Upper lobe of left lung (tissue), 6 donors: ENCODE measurements around the gene MRPL4. TPM values are rescaled to one million over a fixed set of nuclear protein-coding genes. Genes with fewer than 3 reads are reported as not detected.

Experiments used
- ATAC-seq, 2 donors: fragments of 200-7000 bp; cut with Tn5 transposase; one replicate each; pipeline ENCODE4 v1.9.1; 2022; ENCODE audit warnings: mild to moderate bottlenecking in 2 of 2, moderate library complexity in 2 of 2; ENCODE audit not compliant: low FRiP score in 2 of 2
- DNase-seq, 2 donors: peaks; one replicate each; pipeline ENCODE4 v3.0.0-alpha.2; 2019 to 2020
- H3K27ac ChIP-seq, 4 donors: fragments of 200-600 bp; sonication (generic); one replicate each; pipeline ENCODE4 v1.5.1; 2016 to 2019
- H3K27me3 ChIP-seq, 4 donors: fragments of 200-600 bp; sonication (generic); one replicate each; pipeline ENCODE4 v1.5.1; 2017 to 2019
- H3K36me3 ChIP-seq, 4 donors: fragments of 200-600 bp; sonication (generic); one replicate each; pipeline ENCODE4 v1.5.1; 2016 to 2019
- H3K4me1 ChIP-seq, 4 donors: fragments of 200-600 bp; sonication (generic); one replicate each; pipeline ENCODE4 v1.5.1; 2018 to 2019
- H3K4me3 ChIP-seq, 4 donors: fragments of 200-600 bp; sonication (generic); one replicate each; pipeline ENCODE4 v1.5.1; 2017 to 2019; ENCODE audit warnings: mild to moderate bottlenecking in 2 of 4, moderate library complexity in 1 of 4
- H3K9me3 ChIP-seq, 4 donors: fragments of 200-600 bp; sonication (generic); one replicate each; pipeline ENCODE4 v1.5.1; 2018 to 2019
- EP300 ChIP-seq, 4 donors: sonication (generic); formaldehyde crosslinking; IDR thresholded peaks; one replicate each; pipeline ENCODE4 v1.5.1; 2017; ENCODE audit warnings: antibody characterized with exemption in 4 of 4, control low read depth in 2 of 4
- POLR2A ChIP-seq, 4 donors: fragments of 450-650 bp; IDR thresholded peaks; one replicate each; pipeline ENCODE4 v1.5.1; 2016 to 2017; ENCODE audit warnings: antibody characterized with exemption in 4 of 4, mild to moderate bottlenecking in 2 of 4
- POLR2AphosphoS5 ChIP-seq, 2 donors: sonication (generic); formaldehyde crosslinking; IDR thresholded peaks; one replicate each; pipeline ENCODE4 v1.5.1; 2017; ENCODE audit warnings: antibody characterized with exemption in 2 of 2
- whole genome bisulfite sequencing, 2 donors: methylation state at CpG; one replicate each; pipeline ENCODE4 v1.1.5; 2017 to 2018; 5-methylcytosine and 5-hydroxymethylcytosine counted together
- total RNA-seq, 6 donors: library from RNA; depleted of rRNA in 4 of 6; stranded (reverse); fragments of >200 nt in 4 of 6; gene quantifications; one replicate each; pipeline versions ENCODE4 v1.1.0 to v1.2.1, GENCODE V29; 2016 to 2021
- TF ChIP-seq, protein P1 (sequence below), 6 experiments: fragments of 450-650 bp in 4 of 6; fragments of 200-600 bp in 2 of 6; sonication (generic) in 2 of 6; IDR thresholded peaks; one replicate each; pipeline ENCODE4 v1.5.1; 2016 to 2019; ENCODE audit warnings: antibody characterized with exemption in 6 of 6
- donor health status: DM: no; HTN: no; CAD: no; lungs with moderate emphysema.
- donor health status: DM: no; HTN: yes; CAD: no; lungs with severe emphysema.

Gene MRPL4
- total RNA-seq, 6 donors from 2014 or later, result 23.0 to 70.8 (median 45.0) TPM

DNA sequence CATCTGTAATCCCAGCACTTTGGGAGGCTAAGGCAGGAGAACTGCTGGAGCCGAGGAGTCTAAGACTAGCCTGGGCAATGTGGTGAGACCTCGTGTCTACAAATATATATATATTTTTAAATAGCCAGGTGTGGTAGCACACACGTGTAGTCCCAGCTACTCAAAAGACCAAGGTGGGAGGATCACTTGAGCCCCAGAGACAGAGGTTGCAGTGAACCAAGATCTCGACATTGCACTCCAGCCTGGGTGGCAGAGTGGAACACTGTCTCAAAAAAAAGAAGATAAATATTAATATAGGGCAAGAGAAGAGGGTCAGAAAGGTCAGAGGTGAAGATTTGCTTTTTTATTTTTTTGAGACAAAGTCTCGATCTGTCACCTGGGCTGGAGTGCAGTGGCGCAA lies 5.5 kb upstream of the MRPL4 start:
- ATAC-seq (no peak), DNase-seq (no peak)
- no peaks in the 10 kb centered on the region for H3K9me3 ChIP-seq
- whole genome bisulfite sequencing, 2 donors, result 79 to 83% methylated on average over 6 of the region's 6 CpGs
- TF ChIP-seq POLR2AphosphoS5 (IDR thresholded peaks at IDR 0.05) (no peak), EP300 (IDR thresholded peaks at IDR 0.05) (no peak), POLR2A (IDR thresholded peaks at IDR 0.05) (no peak)
- TF ChIP-seq, protein P1, sequence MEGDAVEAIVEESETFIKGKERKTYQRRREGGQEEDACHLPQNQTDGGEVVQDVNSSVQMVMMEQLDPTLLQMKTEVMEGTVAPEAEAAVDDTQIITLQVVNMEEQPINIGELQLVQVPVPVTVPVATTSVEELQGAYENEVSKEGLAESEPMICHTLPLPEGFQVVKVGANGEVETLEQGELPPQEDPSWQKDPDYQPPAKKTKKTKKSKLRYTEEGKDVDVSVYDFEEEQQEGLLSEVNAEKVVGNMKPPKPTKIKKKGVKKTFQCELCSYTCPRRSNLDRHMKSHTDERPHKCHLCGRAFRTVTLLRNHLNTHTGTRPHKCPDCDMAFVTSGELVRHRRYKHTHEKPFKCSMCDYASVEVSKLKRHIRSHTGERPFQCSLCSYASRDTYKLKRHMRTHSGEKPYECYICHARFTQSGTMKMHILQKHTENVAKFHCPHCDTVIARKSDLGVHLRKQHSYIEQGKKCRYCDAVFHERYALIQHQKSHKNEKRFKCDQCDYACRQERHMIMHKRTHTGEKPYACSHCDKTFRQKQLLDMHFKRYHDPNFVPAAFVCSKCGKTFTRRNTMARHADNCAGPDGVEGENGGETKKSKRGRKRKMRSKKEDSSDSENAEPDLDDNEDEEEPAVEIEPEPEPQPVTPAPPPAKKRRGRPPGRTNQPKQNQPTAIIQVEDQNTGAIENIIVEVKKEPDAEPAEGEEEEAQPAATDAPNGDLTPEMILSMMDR (IDR thresholded peaks at IDR 0.05), result no peak
- H3K27ac ChIP-seq, result no peak overlapping the region
- no peaks in the 10 kb centered on the region for H3K36me3 ChIP-seq
- no peaks in the 10 kb centered on the region for H3K27me3 ChIP-seq
- H3K4me3 ChIP-seq, result no peak overlapping the region
- H3K4me1 ChIP-seq, result peaks cover 5 to 14% (median 8%) of the 10 kb centered on the region in 4 donors

DNA sequence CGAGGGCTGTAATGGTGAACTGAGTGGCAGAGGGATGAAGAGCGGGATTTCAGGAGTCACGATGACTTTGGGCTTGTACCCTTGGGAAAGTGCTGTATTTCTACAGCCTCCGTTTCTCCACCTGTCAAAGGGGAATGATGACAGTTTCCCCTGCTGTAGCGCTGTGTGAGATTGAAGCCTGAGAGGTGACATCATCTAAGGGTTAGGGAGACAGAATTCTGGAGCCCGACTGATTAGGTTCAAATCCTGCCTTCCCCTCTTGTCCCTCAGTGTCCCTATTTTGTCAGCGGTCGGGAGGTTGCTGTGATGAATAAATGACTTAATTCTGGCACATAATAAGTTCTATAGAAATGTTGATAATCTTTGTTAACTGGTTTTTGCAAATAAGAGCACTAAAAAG lies 693 bp downstream of the MRPL4 start:
- Histone ChIP-seq H3K4me1 (peaks cover 13 to 28% (median 15%) of the 10 kb centered on the region in 4 donors), H3K36me3 (peaks cover 3 to 39% (median 32%) of the 10 kb centered on the region in 4 donors), H3K9me3 (no peaks in the 10 kb centered on the region), H3K27ac (peak overlapping the region; percentile 77 to 91 (median 86)), H3K27me3 (no peaks in the 10 kb centered on the region), H3K4me3 (peak overlapping the region; percentile 75 to 96 (median 90))
- TF ChIP-seq, protein P1 (IDR thresholded peaks at IDR 0.05), result no peak
- TF ChIP-seq POLR2AphosphoS5 (IDR thresholded peaks at IDR 0.05), result no peak
- no peak for TF ChIP-seq POLR2A (IDR thresholded peaks at IDR 0.05)
- TF ChIP-seq EP300 (IDR thresholded peaks at IDR 0.05), result no peak
- DNase-seq, result no peak
- WGBS, 2 donors, result 27 to 47% methylated on average over 4 to 8 of the region's 8 CpGs
- ATAC-seq, result no peak

DNA sequence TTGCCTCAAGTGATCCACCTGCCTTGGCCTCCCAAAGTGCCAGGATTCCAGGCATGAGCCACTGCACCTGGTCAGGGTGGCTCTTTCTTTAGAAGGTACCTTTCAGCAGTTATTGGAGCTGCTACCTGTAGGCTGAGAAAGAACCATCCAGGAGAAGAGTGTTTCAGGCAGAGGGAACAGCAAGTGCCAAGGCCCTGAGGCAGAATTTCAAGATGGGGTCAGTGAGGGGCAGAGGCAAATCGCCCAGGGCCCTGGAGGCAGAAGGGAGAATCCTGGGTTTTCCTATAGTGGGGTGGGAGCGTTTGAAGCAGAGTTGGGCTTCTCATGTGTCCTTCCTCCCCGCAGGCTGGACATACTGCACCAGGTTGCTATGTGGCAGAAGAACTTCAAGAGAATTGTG lies 2.2 kb downstream of the MRPL4 start:
- WGBS, 2 donors, result 88 to 89% methylated on average over 3 of the region's 3 CpGs
- Histone ChIP-seq H3K4me1 (peaks cover 16 to 38% (median 17%) of the 10 kb centered on the region in 4 donors), H3K27ac (no peak overlapping the region), H3K4me3 (no peak overlapping the region), H3K9me3 (no peaks in the 10 kb centered on the region), H3K27me3 (no peaks in the 10 kb centered on the region), H3K36me3 (peaks cover 10 to 50% (median 44%) of the 10 kb centered on the region in 4 donors)
- TF ChIP-seq, protein P1 (IDR thresholded peaks at IDR 0.05), result no peak
- TF ChIP-seq POLR2A (IDR thresholded peaks at IDR 0.05) (no peak), POLR2AphosphoS5 (IDR thresholded peaks at IDR 0.05) (no peak), EP300 (IDR thresholded peaks at IDR 0.05) (no peak)
- ATAC-seq (no peak), DNase-seq (no peak)

DNA sequence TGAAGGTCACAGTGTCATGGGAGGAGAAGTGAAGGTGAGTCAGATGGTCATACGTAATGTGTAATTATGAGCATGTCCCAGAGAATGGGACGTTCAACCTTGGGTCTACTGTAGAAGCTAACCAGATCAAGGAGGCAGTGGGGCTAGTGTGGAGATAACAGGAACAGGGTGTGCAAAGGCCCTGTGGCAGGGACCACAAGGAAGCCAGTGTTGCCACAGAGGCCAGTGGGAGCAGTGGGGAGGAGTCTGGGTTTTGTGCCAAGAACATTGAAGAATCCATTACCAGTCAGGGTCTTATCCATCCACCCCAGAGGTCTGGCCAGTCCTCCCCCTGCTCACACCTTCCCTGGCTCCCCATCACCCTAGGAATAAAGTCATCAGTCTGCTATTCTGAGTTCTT lies 3.3 kb downstream of the MRPL4 start:
- no peak for DNase-seq
- WGBS, 2 donors, result 95 to 98% methylated on average over 2 of the region's 2 CpGs
- H3K36me3 ChIP-seq, result peaks cover 10 to 50% (median 44%) of the 10 kb centered on the region in 4 donors

DNA sequence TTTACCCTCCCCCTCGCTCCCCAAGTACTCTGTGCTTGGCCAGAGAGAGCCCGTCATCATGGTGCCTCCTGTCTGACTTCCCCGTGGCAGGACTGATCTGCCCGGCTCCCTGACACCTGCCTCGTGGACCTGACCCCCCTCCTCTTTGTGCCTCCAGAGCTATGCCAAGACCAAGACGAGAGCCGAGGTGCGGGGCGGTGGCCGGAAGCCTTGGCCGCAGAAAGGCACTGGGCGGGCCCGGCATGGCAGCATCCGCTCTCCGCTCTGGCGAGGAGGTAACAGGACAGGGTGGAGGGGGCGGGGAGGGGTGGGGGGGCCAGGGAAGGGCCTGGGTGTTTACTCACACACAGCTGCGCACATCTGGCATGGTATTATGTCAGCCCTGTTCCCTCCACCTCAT lies 4.5 kb downstream of the MRPL4 start:
- no peak for TF ChIP-seq POLR2AphosphoS5 (IDR thresholded peaks at IDR 0.05)
- TF ChIP-seq POLR2A (IDR thresholded peaks at IDR 0.05), result no peak
- TF ChIP-seq, protein P1 (IDR thresholded peaks at IDR 0.05), result no peak
- peaks cover 15 to 40% (median 23%) of the 10 kb centered on the region in 4 donors for H3K4me1 ChIP-seq

More for the DNA sequence above, 3.3 kb downstream of the MRPL4 start:
- no peak overlapping the region for H3K4me3 ChIP-seq
- TF ChIP-seq EP300 (IDR thresholded peaks at IDR 0.05), result no peak
- no peaks in the 10 kb centered on the region for H3K27me3 ChIP-seq
- ATAC-seq, result no peak
- no peaks in the 10 kb centered on the region for H3K9me3 ChIP-seq
- peak overlapping the region in 1 of 4 donors; percentile 41 for H3K27ac ChIP-seq
- peaks cover 19 to 42% (median 25%) of the 10 kb centered on the region in 4 donors for H3K4me1 ChIP-seq

More for the DNA sequence above, 4.5 kb downstream of the MRPL4 start:
- WGBS, 2 donors, result 67 to 74% methylated on average over 14 to 16 of the region's 18 CpGs
- DNase-seq (peak in 1 of 2 donors; percentile 80), ATAC-seq (no peak)
- Histone ChIP-seq H3K9me3 (no peaks in the 10 kb centered on the region), H3K27me3 (no peaks in the 10 kb centered on the region), H3K4me3 (no peak overlapping the region), H3K36me3 (peaks cover 10 to 50% (median 44%) of the 10 kb centered on the region in 4 donors), H3K27ac (peak overlapping the region in 3 of 4 donors; percentile 28 to 41 (median 38))
